H9 (cell line): ENCODE results near the gene ST6GAL2. TPM values are rescaled to one million over a fixed set of nuclear protein-coding genes. Genes with fewer than 3 reads are reported as not detected.

Experiments used
- DNase-seq: peaks from one replicate; pipeline ENCODE4 v3.0.0-alpha.2; 2017
- H2AFZ ChIP-seq: one replicate; pipeline ENCODE4 v1.6.1; 2013; ENCODE audit warnings: mild to moderate bottlenecking, low read length, control low read depth, moderate library complexity
- H2AK5ac ChIP-seq: 2 replicates; pipeline ENCODE4 v1.6.1; 2013; ENCODE audit warnings: low read length, control low read depth, mixed read lengths; ENCODE audit not compliant: insufficient read length
- H2BK120ac ChIP-seq: one replicate; pipeline ENCODE4 v1.6.1; 2013; ENCODE audit warnings: low read depth, mild to moderate bottlenecking, low read length, control low read depth, inconsistent platforms; ENCODE audit not compliant: poor library complexity, severe bottlenecking
- H2BK12ac ChIP-seq: 2 replicates; pipeline ENCODE4 v1.6.1; 2013; ENCODE audit warnings: low read length, control low read depth, mixed read lengths, low read depth; ENCODE audit not compliant: insufficient read length
- H2BK15ac ChIP-seq: 2 replicates; pipeline ENCODE4 v1.6.1; 2013; ENCODE audit warnings: low read depth, low read length, control low read depth
- H2BK20ac ChIP-seq: one replicate; pipeline ENCODE4 v1.6.1; 2013; ENCODE audit warnings: low read depth, mild to moderate bottlenecking, low read length, control low read depth, inconsistent platforms; ENCODE audit not compliant: poor library complexity, severe bottlenecking
- H2BK5ac ChIP-seq: 2 replicates; pipeline ENCODE4 v1.6.1; 2013; ENCODE audit warnings: low read length, control low read depth, mixed read lengths; ENCODE audit not compliant: insufficient read length
- H3K14ac ChIP-seq: 2 replicates; pipeline ENCODE4 v1.6.1; 2013; ENCODE audit warnings: low read length, control low read depth; ENCODE audit not compliant: insufficient read depth
- H3K18ac ChIP-seq: 2 replicates; pipeline ENCODE4 v1.6.1; 2013; ENCODE audit warnings: low read depth, mild to moderate bottlenecking, mixed read lengths, low read length, control low read depth; ENCODE audit not compliant: insufficient read length
- H3K23ac ChIP-seq: 2 replicates; pipeline ENCODE4 v1.6.1; 2013; ENCODE audit warnings: low read length, control low read depth, mixed read lengths, low read depth; ENCODE audit not compliant: insufficient read length
- H3K23me2 ChIP-seq: 2 replicates; pipeline ENCODE4 v1.6.1; 2013; ENCODE audit warnings: low read depth, mild to moderate bottlenecking, mixed read lengths, low read length, control low read depth; ENCODE audit not compliant: insufficient read length, poor library complexity, severe bottlenecking
- H3K27ac ChIP-seq: 2 replicates; pipeline ENCODE4 v1.5.1; 2013; ENCODE audit warnings: low read length, control low read depth, mixed read lengths, low read depth; ENCODE audit not compliant: insufficient read length
- H3K27me3 ChIP-seq: 2 replicates; pipeline ENCODE4 v1.6.1; 2013; ENCODE audit warnings: low read length, control low read depth, inconsistent platforms; ENCODE audit not compliant: insufficient read depth
- H3K4ac ChIP-seq: 2 replicates; pipeline ENCODE4 v1.6.1; 2013; ENCODE audit warnings: low read depth, mild to moderate bottlenecking, control low read depth, inconsistent platforms, low read length, moderate library complexity
- H3K4me1 ChIP-seq: 2 replicates; pipeline ENCODE4 v1.6.1; 2013; ENCODE audit warnings: low read length, control low read depth, inconsistent platforms; ENCODE audit not compliant: insufficient read depth
- H3K4me2 ChIP-seq: 2 replicates; pipeline ENCODE4 v1.6.1; 2013; ENCODE audit warnings: low read length, control low read depth, mixed read lengths; ENCODE audit not compliant: insufficient read length, insufficient read depth
- H3K56ac ChIP-seq: 2 replicates; pipeline ENCODE4 v1.6.1; 2013; ENCODE audit warnings: low read depth, mild to moderate bottlenecking, mixed read lengths, low read length, control low read depth; ENCODE audit not compliant: insufficient read length
- H3K79me1 ChIP-seq: 2 replicates; pipeline ENCODE4 v1.6.1; 2013; ENCODE audit warnings: low read depth, mild to moderate bottlenecking, moderate library complexity, low read length, control low read depth, inconsistent platforms; ENCODE audit not compliant: insufficient read depth, poor library complexity, severe bottlenecking
- H3K79me2 ChIP-seq: 2 replicates; pipeline ENCODE4 v1.6.1; 2013; ENCODE audit warnings: low read length, control low read depth, inconsistent platforms; ENCODE audit not compliant: insufficient read depth
- H3K9ac ChIP-seq: 2 replicates; pipeline ENCODE4 v1.6.1; 2013; ENCODE audit warnings: low read length, control low read depth, mixed read lengths; ENCODE audit not compliant: insufficient read length; ENCODE audit errors: extremely low read depth
- H3K9me3 ChIP-seq: one replicate; pipeline ENCODE4 v1.6.1; 2013; ENCODE audit warnings: low read depth, low read length, inconsistent platforms; ENCODE audit not compliant: control insufficient read depth
- H3T11ph ChIP-seq: one replicate; pipeline ENCODE4 v1.6.1; 2013; ENCODE audit warnings: mild to moderate bottlenecking, low read length, control low read depth, inconsistent platforms
- H4K20me1 ChIP-seq: one replicate; pipeline ENCODE4 v1.6.1; 2013; ENCODE audit not compliant: control insufficient read depth, insufficient read length, insufficient read depth
- H4K5ac ChIP-seq: 2 replicates; pipeline ENCODE4 v1.6.1; 2013; ENCODE audit warnings: low read depth, mild to moderate bottlenecking, mixed read lengths, low read length, control low read depth; ENCODE audit not compliant: insufficient read length
- H4K8ac ChIP-seq: replicated peaks from 2 replicates; pipeline ENCODE4 v1.6.1; 2013; ENCODE audit warnings: low read length, control low read depth, mixed read lengths, low read depth; ENCODE audit not compliant: insufficient read length
- H4K91ac ChIP-seq: 2 replicates; pipeline ENCODE4 v1.6.1; 2013; ENCODE audit warnings: low read depth, mild to moderate bottlenecking, moderate library complexity, mixed read lengths, low read length, control low read depth; ENCODE audit not compliant: insufficient read length
- H3K27ac Mint-ChIP-seq, 3 experiments: 2 replicates in 2 of 3; 3 replicates in 1 of 3; pipeline ENCODE4 v1.8.0; 2020 to 2021; ENCODE audit warnings: mixed read lengths in 3 of 3, mild to moderate bottlenecking in 1 of 3, moderate library complexity in 1 of 3
- H3K27me3 Mint-ChIP-seq: 2 replicates; pipeline ENCODE4 v1.8.0; 2021; ENCODE audit warnings: low read depth, mild to moderate bottlenecking, moderate library complexity, mixed read lengths
- H3K36me3 Mint-ChIP-seq, 3 experiments: 2 replicates in 2 of 3; 3 replicates in 1 of 3; pipeline ENCODE4 v1.8.0; 2020 to 2021; ENCODE audit warnings: low read depth in 3 of 3, mixed read lengths in 3 of 3; ENCODE audit not compliant: insufficient read depth in 1 of 3
- H3K4me1 Mint-ChIP-seq, 2 experiments: 2 replicates each; pipeline ENCODE4 v1.8.0; 2020; ENCODE audit warnings: mixed read lengths in 2 of 2
- H3K4me3 Mint-ChIP-seq, 2 experiments: 2 replicates in 1 of 2; 3 replicates in 1 of 2; pipeline ENCODE4 v1.8.0; 2020 to 2021; ENCODE audit warnings: mild to moderate bottlenecking in 2 of 2, mixed read lengths in 2 of 2, moderate library complexity in 1 of 2
- H3K9me3 Mint-ChIP-seq, 2 experiments: 2 replicates in 1 of 2; 3 replicates in 1 of 2; pipeline ENCODE4 v1.8.0; 2020; ENCODE audit warnings: mild to moderate bottlenecking in 2 of 2, mixed read lengths in 2 of 2, moderate library complexity in 1 of 2
- CTCF ChIP-seq: fragments of 200-600 bp; sonication (generic); conservative IDR thresholded peaks from 3 replicates; pipeline ENCODE4 v1.8.0; 2021; ENCODE audit warnings: antibody characterized with exemption, mild to moderate bottlenecking
- WGBS: extraction: QIAGEN DNeasy Blood & Tissue Kit; methylation state at CpG from one replicate; pipeline ENCODE4 v1.1.7; 2013; ENCODE audit warnings: missing lambda C conversion rate, low lambda C conversion rate, mixed read lengths; ENCODE audit not compliant: insufficient read length; ENCODE audit errors: extremely low coverage; 5-methylcytosine and 5-hydroxymethylcytosine counted together
- total RNA-seq: library from RNA; stranded (reverse); gene quantifications from 2 replicates; pipeline ENCODE4 v1.2.1, GENCODE V29; 2021

Gene ST6GAL2
- total RNA-seq, 1 experiment from 2014 or later: 7.6 TPM

GRCh38 chr2:106868275-106868674, 17.7 kb downstream of the ST6GAL2 start:
- H2BK5ac ChIP-seq: no peak overlapping the region
- H4K91ac ChIP-seq: no peak overlapping the region
- no peak overlapping the region for H3K14ac ChIP-seq
- Mint-ChIP-seq H3K27me3 (peaks cover 6% of the 10 kb centered on the region), H3K27ac (no peak overlapping the region), H3K9me3 (no peaks in the 10 kb centered on the region), H3K36me3 (no peaks in the 10 kb centered on the region), H3K4me3 (no peak overlapping the region), H3K4me1 (peaks cover 29 to 40% of the 10 kb centered on the region in 2 experiments)
- no peak overlapping the region for H2BK15ac ChIP-seq
- no peak for DNase-seq
- H4K5ac ChIP-seq: no peak overlapping the region
- H3K18ac ChIP-seq: no peak overlapping the region
- H3K79me1 ChIP-seq: no peaks in the 10 kb centered on the region
- no peak overlapping the region for H3K9ac ChIP-seq
- H3K56ac ChIP-seq: no peak overlapping the region
- no peaks in the 10 kb centered on the region for H3K9me3 ChIP-seq
- TF ChIP-seq CTCF: peak; percentile 79
- H4K8ac ChIP-seq: no peak overlapping the region
- no CpG with 5 or more reads among the region's 7 CpGs for WGBS
- H2BK20ac ChIP-seq: no peak overlapping the region
- no peak overlapping the region for H2BK12ac ChIP-seq
- peaks cover 1% of the 10 kb centered on the region; the same call in 1 of the 2 replicates for H3K79me2 ChIP-seq
- H2BK120ac ChIP-seq: no peak overlapping the region
- H3K4ac ChIP-seq: no peak overlapping the region
- no peaks in the 10 kb centered on the region for H3K27me3 ChIP-seq
- no peak overlapping the region for H2AK5ac ChIP-seq
- H3T11ph ChIP-seq: no peak overlapping the region
- H3K23me2 ChIP-seq: no peaks in the 10 kb centered on the region
- H3K23ac ChIP-seq: no peak overlapping the region
- no peak overlapping the region for H3K4me2 ChIP-seq
- H3K27ac ChIP-seq: no peak overlapping the region
- H2AFZ ChIP-seq: no peak overlapping the region
- no peaks in the 10 kb centered on the region; the same call in 1 of the 2 replicates for H3K4me1 ChIP-seq
- H4K20me1 ChIP-seq: no peaks in the 10 kb centered on the region
